Breast epithelium (tissue), 3 donors: ENCODE measurements around the gene PNKD.

Source experiments
- POLR2A ChIP-seq: fragments of 450-650 bp; IDR thresholded peaks from one replicate; pipeline ENCODE4 v1.6.1; 2016; ENCODE audit warnings: antibody characterized with exemption, mild to moderate bottlenecking, moderate library complexity
- TF ChIP-seq, protein P1 (sequence below), 3 donors: fragments of 450-650 bp; IDR thresholded peaks; one replicate each; pipeline ENCODE4 v1.5.1; 2016 to 2017; ENCODE audit warnings: antibody characterized with exemption in 3 of 3, mild to moderate bottlenecking in 3 of 3, moderate library complexity in 3 of 3

DNA sequence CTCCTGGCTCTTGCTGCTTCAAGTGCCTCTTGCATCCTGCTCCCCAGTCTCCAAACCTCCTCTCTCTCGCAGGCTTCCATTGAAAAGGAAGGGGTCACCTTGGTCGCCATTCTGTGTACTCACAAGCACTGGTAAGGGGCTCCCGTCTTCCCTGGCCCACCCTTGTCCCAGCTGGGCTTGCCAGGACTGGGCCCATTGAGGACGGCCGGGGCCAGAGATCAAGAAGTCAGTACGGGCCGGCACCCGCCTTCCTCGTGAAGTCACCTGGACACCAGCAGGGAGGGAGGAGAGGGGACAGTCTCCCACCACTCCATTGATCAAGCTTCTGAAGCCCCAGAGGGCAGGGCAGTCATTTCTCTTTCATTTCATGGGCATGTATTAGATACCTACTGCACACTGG, 70.3 kb downstream of the PNKD start:
- TF ChIP-seq, protein P1, sequence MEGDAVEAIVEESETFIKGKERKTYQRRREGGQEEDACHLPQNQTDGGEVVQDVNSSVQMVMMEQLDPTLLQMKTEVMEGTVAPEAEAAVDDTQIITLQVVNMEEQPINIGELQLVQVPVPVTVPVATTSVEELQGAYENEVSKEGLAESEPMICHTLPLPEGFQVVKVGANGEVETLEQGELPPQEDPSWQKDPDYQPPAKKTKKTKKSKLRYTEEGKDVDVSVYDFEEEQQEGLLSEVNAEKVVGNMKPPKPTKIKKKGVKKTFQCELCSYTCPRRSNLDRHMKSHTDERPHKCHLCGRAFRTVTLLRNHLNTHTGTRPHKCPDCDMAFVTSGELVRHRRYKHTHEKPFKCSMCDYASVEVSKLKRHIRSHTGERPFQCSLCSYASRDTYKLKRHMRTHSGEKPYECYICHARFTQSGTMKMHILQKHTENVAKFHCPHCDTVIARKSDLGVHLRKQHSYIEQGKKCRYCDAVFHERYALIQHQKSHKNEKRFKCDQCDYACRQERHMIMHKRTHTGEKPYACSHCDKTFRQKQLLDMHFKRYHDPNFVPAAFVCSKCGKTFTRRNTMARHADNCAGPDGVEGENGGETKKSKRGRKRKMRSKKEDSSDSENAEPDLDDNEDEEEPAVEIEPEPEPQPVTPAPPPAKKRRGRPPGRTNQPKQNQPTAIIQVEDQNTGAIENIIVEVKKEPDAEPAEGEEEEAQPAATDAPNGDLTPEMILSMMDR (IDR thresholded peaks at IDR 0.05) = no peak
- no peak for TF ChIP-seq POLR2A
